Activated CD4-positive, alpha-beta T cell treated with anti-CD3 and anti-CD28 coated beads, Interleukin-2, Interleukin-6, amounts not matched to agents 100 ng/mL and 50 ng/mL, durations not matched to agents 16 hours and 8 hours (primary cell): ENCODE measurements around the gene CYBA.

Experiments
- DNase-seq: peaks from one replicate; pipeline ENCODE4 v3.0.0-alpha.2; 2020

The CYBA gene

GRCh38 chr16:88650749-88651275, at the start of gene CYBA:
TSS of gene CYBA (minus strand) at chr16:88651053. CDS start at chr16:88651013, 40 bp downstream.
- peak; percentile 91 for DNase-seq

DNA sequence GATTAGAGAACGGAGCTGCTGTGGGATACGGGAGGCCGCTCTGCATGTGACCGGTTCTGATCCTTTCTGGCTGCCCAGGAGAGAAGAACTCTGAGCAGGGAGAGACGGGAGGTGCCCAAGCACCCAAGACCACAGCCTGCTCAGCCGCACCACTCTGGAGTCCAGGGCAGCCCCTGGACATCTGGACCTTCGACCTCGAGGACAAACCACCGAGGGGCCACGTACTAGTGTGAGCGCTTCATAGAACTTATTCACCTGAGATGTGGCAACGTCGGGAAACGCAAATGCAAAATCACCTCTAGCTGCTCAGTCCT, 49.4 kb upstream of the CYBA start:
- no peak for DNase-seq

DNA sequence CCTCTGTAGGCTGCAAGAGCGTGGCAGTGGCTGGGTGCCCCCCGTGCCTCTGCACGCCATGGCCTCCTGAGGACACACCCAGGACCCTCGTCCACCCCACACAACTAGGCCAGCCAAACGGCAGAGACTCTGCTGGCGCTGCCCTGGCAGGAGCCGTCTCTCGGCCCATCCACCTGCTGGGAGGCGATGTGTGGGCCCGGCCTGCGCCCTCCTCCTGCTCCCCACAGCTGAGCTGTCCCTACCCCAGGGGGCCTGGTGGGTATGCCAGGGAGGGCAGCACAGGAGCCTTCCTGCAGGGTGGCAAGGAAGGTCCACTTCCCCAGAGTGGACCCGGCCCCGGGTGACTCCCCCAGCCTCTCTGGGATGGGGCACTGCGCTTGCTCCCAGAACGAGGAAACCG, 48.3 kb upstream of the CYBA start:
- DNase-seq, result no peak

DNA sequence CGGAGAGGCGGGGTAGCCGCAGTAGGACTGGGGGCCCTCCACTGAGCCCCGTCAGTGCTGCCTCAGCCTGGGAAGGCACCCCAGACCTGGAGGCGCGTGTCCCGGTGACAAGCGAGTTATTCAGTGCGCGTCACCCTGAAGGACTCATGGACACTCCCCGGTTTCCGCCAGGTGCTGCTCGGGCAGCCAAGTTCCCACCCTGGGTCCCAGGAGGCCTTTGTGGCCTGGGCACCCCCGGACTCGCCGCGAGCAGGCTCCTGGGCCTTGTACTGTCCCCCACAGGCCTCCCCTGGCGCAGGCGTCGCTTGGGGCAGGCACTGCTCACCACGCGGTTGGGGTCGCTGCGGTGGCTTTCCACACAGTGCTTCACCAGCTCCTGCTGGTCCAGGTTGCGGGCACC, 47.8 kb upstream of the CYBA start:
- no peak for DNase-seq

DNA sequence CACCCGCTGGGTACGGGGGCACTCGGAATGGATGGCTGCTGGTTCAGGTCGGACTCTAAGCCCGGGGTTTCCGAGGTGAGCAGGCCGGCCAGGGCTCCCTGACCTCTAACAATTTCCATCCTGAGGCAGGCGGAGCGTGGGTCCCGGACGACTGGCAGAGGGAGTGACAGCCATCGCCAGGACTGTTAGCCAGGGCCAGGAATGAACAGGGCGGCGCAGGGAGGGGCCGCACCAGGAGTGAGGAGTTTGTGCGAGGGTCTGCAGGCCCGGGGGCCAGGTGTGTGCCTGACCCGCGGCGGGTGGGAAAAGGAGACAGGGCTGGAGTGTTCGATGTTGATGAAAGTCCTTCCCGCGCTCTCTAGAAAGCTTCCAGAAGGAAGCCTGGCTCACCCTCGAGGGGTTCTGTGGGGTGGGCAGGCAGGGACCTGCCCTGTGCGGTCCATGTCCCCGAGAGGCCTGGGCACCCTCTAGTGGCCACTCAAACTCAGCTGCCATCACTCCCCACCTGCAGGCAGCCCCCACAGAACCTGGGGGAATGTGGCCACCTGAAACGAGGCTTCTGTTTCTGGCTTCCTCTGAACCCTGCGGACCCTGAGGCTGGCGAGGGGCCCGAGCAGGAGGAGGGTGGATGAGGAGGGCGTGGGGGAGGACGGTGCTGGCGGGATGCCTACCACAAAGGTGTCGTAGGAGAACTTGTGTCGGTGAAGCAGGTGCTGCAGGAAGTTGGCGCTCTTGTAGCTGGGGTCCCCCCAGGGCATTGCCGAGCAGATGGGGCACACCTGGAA, 47.2 kb upstream of the CYBA start:
- DNase-seq, result no peak

DNA sequence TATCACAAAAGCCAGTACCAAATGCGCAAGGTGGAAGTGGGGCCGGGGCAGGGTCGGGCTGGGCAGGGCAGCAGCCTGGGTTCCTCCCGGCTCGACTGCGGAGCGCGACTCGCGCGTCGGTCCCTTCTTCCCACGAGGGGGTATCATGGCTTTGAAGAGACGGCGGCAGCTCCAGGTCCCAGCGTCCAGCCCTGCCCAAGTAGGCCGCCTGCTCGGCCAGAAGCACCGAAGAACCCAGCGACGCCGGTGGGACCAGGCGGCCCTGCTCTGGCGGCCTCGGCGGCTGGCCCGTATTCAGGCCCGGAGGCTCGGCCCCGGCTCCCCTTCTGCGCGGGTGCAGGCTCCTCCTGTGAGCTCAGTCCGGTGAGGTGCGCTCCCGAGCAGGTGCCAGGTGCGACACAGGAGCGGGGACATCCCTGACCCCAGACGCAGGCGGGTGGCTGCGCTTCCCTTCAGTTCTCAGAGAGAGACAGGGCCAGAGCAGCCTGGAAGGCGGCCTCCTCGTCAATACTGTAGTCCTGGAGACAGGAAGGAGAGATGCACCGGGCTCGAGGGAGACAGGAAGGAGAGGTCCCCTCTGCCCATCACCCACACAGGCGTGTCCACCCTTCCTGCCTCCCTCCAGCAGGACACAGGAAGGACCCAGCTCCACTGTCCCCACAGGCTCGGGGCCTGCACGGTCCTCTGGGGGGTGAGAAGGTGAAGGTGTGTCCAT, 46.4 kb upstream of the CYBA start:
- no peak for DNase-seq

GRCh38 chr16:88696441-88696840, 45.6 kb upstream of the CYBA start:
- no peak for DNase-seq

DNA sequence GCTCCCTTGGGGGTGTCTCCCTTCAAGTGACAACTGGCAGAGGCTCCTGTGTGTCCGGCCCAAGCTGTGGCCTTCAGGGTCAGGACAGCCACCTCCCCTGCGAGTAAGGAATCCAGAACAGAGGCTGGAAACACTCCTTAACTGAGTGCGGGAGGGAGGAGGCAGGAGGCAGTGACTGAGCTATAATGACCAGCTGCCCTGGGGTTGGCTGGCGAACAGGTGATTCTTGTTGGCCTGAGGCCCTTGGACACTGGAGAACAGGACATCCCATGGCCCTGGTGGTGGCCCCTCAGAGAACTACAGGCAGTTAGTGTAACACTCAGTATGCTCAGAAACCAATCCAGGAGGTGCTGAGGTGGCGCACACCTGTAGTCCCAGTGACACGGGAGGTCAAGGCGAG, 44.9 kb upstream of the CYBA start:
- DNase-seq, result no peak

DNA sequence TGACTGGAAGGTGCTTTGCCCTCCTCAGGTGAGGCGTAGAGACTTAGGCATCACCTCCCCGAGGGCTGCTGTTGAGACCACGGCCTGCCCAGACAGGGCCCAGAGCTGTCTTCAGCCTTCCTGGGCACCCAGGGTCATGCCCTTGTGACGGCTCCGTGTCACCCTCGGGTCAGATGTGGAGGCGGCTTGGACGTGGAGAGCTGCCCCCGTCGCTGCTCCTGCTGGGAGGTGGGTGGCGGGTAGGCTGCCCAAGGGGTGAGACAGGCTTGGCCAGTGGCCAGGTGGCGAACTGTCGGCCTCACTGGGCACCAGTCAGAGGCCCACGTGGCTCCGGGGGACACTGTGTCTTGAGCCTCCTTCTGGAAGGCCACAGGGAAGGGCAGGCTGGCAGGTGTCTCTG, 44.4 kb upstream of the CYBA start:
- no peak for DNase-seq

GRCh38 chr16:88694221-88695087, 43.6 kb upstream of the CYBA start:
- no peak for DNase-seq

DNA sequence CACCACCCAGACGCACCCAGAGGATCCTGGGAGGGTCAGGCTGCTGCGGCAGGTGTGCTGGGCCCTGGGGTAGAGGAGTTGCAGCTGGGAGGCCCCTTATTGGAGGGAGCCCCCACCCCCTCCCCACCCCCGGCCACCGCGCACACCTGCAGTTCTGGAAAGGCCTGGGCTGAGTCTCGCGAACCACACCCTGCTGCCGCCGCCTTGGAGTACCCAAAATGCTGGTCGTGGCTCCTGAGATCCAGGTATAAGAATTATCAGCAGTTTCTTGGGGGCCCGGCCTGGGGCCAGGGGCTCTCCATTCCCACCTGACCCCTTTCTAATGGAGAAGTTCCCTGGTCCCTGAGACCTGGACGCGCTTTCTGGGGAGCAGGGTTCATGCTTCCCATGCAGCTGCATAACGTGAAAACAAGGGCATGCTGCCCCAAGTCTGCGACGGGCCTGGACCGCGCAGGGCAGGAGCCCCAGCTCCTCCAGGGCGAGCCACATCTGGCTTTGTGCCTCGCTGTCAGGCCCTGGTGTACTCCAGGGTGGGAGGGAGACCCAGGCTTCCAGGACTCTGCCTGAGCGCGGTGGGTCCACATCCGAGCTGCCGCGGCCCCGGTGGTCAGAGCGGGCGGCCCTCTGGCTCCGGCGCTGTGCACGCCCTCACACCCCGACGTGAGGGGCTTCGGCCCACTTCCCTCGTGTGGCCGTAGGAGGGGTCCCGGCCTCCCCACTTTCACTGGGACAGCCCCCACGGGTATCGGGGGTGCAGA, 42.7 kb upstream of the CYBA start:
- no peak for DNase-seq

DNA sequence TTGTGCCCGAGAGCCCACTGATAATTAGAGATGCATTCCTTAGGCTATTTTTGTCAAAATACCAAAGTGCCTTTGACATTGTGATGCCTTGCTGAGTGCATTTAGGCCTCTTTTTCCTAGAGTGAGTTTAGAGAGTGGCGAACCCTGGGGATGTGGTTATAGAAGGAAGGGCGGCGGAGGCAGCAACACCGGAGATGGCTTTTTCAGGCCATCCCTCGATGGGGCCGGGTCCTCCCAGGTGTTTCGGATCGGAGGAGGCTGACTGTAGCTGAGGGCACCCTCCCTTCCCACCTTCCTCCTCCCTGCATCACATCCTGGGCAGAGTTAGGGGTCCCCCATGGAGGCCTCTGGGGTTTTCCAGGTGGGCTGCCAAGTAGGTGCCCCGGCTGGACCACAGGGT, 42.0 kb upstream of the CYBA start:
- DNase-seq, result no peak

DNA sequence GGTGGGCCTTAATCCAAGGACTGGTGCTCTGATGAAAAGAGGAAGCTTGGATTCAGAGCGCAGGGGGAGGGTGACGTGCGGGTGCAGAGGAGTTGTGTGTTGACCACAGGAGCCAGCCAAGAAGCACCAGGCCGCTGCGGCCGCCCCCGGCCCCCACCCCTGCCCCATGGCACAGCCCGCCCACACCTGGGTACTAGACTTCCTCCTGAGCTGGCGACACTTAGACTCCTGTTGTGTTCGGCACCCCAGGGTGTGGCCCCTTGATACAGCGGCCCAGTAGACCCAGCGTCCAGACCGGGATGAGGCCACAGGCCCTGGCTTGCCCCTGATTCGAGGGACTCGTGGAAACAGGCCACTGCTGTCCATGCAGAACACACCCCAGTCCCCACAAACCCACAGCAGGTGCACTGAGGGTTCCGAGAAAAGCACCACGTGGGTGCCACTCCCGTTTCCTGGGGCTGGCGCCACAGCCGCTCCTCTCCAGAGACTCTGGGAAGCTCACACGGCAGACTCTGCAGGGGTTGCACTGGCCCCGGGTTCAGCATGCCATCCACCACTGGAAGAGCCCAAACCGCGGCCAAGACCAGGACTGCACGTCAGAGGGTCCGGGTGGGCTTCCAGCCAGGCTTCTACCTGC, 41.2 kb upstream of the CYBA start:
- DNase-seq, result peak; percentile 38

- DNase-seq, result no peak
Observed at GRCh38 chr16:88691129-88691813, 40.4 kb upstream of the CYBA start.

GRCh38 chr16:88690341-88691128, 39.7 kb upstream of the CYBA start:
- no peak for DNase-seq

GRCh38 chr16:88688013-88688778, 37.3 kb upstream of the CYBA start:
- DNase-seq, result no peak

DNA sequence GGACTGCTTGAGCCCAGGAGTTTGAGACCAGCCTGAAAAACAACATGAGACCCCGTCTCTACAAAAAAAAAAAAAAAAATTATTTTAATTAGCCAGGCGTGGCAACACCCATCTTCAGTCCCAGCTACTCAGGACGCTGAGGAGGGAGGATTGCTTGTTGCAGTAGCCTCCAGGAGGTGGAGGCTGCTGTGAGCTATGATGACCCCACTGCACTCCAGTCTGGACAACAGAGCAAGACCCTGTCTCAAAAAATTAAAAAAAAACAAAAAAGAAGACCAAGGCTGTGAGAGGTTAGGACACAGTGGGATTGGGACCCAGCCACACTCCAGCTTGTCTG, 36.8 kb upstream of the CYBA start:
- DNase-seq, result no peak

- DNase-seq, result no peak
Observed at GRCh38 chr16:88687254-88687576, 36.4 kb upstream of the CYBA start.

DNA sequence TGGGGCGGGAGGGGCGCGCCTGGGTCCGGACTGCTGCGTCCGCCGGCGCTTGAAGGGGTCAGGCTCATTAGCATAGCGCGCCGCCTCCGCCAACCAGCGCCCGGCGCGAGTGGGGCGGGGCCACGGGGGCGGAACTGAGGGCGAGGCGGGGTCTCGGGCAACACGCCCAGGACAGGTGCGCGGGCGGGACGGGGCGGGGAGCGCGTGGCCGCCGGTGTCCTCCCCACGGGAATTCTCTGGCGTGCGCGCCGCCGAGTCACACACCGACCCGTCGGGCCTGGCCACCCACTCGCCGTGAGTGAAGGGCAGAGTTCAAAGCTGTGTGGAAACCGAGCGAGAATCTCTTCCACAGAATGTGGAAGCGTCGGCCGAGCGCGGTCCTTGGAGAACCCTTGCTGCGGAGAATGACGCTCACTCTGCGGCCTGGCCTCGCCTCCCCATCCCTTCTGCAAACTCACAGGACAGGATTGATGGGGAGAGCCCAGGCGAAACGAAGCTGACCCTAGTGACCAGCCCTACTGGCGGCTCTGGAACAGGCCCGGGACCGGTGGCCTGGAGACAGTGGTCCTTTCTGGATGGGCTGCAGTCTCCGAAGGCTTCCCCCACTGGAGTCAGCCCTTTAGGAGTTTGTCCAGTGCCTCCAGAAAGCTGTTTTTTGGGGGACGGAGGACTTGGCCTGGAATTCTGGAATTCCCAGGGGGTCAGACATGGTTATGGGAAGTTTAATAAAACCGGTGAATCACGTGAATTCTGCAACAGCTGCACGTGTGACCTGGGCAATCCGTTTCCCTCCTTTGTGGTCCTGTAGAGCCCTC, 35.8 kb upstream of the CYBA start, which contains the start of gene SNAI3:
Gene SNAI3, minus strand, starts transcription at position 69 of the 815 bp plus-strand sequence. CDS start 101 bp downstream, outside the sequence.
- DNase-seq, result peak; percentile 86
